Parathyroid adenoma (tissue), 2 donors: ENCODE measurements around the gene CDKL5.

ENCODE experiments used
- H2AFZ ChIP-seq: fragments of 300-600 bp; sonication (generic); one replicate; pipeline ENCODE4 v1.7.0; 2017; ENCODE audit warnings: antibody characterized with exemption, mild to moderate bottlenecking
- H3K27ac ChIP-seq: fragments of 300-600 bp; sonication (generic); one replicate; pipeline ENCODE4 v1.7.0; 2017
- H3K27me3 ChIP-seq: fragments of 300-600 bp; sonication (generic); one replicate; pipeline ENCODE4 v1.7.0; 2017; ENCODE audit warnings: low read length; ENCODE audit not compliant: control insufficient read depth, insufficient read depth
- H3K36me3 ChIP-seq: fragments of 300-600 bp; sonication (generic); one replicate; pipeline ENCODE4 v1.7.0; 2017; ENCODE audit warnings: low read length; ENCODE audit not compliant: control insufficient read depth, insufficient read depth
- H3K4me1 ChIP-seq: fragments of 300-600 bp; sonication (generic); one replicate; pipeline ENCODE4 v1.7.0; 2017; ENCODE audit warnings: control low read depth
- H3K4me2 ChIP-seq: fragments of 300-600 bp; sonication (generic); one replicate; pipeline ENCODE4 v1.7.0; 2017; ENCODE audit warnings: low read length
- H3K4me3 ChIP-seq: fragments of 300-600 bp; sonication (generic); one replicate; pipeline ENCODE4 v1.7.0; 2017; ENCODE audit warnings: low read depth, low read length
- H3K79me2 ChIP-seq: fragments of 300-600 bp; sonication (generic); one replicate; pipeline ENCODE4 v1.7.0; 2017; ENCODE audit warnings: control low read depth
- H3K9ac ChIP-seq: fragments of 300-600 bp; sonication (generic); one replicate; pipeline ENCODE4 v1.7.0; 2017; ENCODE audit warnings: mild to moderate bottlenecking
- H3K9me3 ChIP-seq: fragments of 300-600 bp; sonication (generic); one replicate; pipeline ENCODE4 v1.7.0; 2017; ENCODE audit warnings: low read length; ENCODE audit not compliant: control insufficient read depth
- CTCF ChIP-seq: fragments of 300-600 bp; sonication (generic); IDR thresholded peaks from one replicate; pipeline ENCODE4 v1.7.0; 2017; ENCODE audit warnings: antibody characterized with exemption, mild to moderate bottlenecking
- donor health status: primary hyperparathyroidism.

Gene CDKL5

DNA sequence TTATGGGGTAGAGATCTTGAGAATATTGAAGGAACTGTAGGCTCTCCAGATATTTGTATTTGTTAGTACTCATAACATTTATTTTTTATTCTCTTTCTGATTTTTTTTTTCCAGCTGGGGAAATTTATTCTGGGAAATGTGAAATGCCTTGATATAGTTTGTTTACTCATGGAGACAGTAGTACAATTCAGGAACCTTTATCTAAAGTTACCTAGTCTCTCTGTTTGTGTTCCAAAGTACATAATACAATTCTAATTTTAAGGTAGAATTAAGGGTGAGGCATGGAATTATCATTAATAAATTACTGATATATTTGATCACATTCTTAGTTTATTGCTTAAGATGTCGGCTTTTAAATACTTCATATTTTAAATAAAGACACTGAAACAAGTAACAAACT is 132.5 kb downstream of the CDKL5 start:
- Histone ChIP-seq H3K27ac (no peak overlapping the region), H3K4me2 (no peak overlapping the region), H3K27me3 (no peaks in the 10 kb centered on the region), H2AFZ (no peak overlapping the region), H3K79me2 (no peaks in the 10 kb centered on the region), H3K9ac (no peak overlapping the region), H3K36me3 (no peaks in the 10 kb centered on the region), H3K9me3 (no peaks in the 10 kb centered on the region), H3K4me3 (no peak overlapping the region), H3K4me1 (no peaks in the 10 kb centered on the region)
- TF ChIP-seq CTCF, result no peak

GRCh38 chrX:18558799-18559198 is 133.4 kb downstream of the CDKL5 start:
- H3K79me2 ChIP-seq, result no peaks in the 10 kb centered on the region
- H3K27ac ChIP-seq, result no peak overlapping the region
- H3K36me3 ChIP-seq, result no peaks in the 10 kb centered on the region
- no peaks in the 10 kb centered on the region for H3K27me3 ChIP-seq
- no peak overlapping the region for H3K9ac ChIP-seq
- H3K4me3 ChIP-seq, result no peak overlapping the region
- H3K4me2 ChIP-seq, result no peak overlapping the region
- no peaks in the 10 kb centered on the region for H3K9me3 ChIP-seq
- no peak for TF ChIP-seq CTCF
- peaks cover 3% of the 10 kb centered on the region for H3K4me1 ChIP-seq
- no peak overlapping the region for H2AFZ ChIP-seq

DNA sequence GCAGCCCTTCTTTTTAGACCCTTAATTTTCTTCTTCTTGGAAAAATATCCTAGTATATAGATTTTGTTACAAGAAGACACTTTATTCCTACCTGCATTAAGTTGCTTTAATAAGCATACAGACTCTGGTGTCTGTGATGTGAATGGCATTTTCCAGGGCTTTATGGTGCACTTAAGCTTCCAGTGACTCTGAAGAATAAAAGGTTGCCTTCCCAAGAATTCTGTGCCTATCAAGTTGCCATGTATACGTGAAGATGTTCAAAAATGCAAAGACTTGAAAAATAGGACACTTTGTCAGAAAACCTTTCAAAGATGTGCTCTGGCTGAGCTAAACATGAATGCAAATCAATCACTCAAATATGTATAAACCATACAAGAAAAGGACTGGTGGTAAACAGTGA is 135.6 kb downstream of the CDKL5 start:
- TF ChIP-seq CTCF, result no peak
- H3K9ac ChIP-seq, result no peak overlapping the region
- H3K4me1 ChIP-seq, result peaks cover 3% of the 10 kb centered on the region
- H3K27ac ChIP-seq, result no peak overlapping the region
- no peak overlapping the region for H2AFZ ChIP-seq
- H3K27me3 ChIP-seq, result no peaks in the 10 kb centered on the region
- no peaks in the 10 kb centered on the region for H3K79me2 ChIP-seq
- no peaks in the 10 kb centered on the region for H3K9me3 ChIP-seq
- H3K36me3 ChIP-seq, result no peaks in the 10 kb centered on the region
- no peak overlapping the region for H3K4me3 ChIP-seq
- no peak overlapping the region for H3K4me2 ChIP-seq

GRCh38 chrX:18565727-18566126 is 140.3 kb downstream of the CDKL5 start:
- no peak overlapping the region for H3K9ac ChIP-seq
- H3K9me3 ChIP-seq, result no peaks in the 10 kb centered on the region
- H3K79me2 ChIP-seq, result no peaks in the 10 kb centered on the region
- H3K27me3 ChIP-seq, result no peaks in the 10 kb centered on the region
- H3K36me3 ChIP-seq, result no peaks in the 10 kb centered on the region
- no peak overlapping the region for H3K4me2 ChIP-seq
- TF ChIP-seq CTCF, result no peak
- H3K27ac ChIP-seq, result no peak overlapping the region
- no peak overlapping the region for H2AFZ ChIP-seq
- H3K4me3 ChIP-seq, result no peak overlapping the region
- H3K4me1 ChIP-seq, result peaks cover 3% of the 10 kb centered on the region

DNA sequence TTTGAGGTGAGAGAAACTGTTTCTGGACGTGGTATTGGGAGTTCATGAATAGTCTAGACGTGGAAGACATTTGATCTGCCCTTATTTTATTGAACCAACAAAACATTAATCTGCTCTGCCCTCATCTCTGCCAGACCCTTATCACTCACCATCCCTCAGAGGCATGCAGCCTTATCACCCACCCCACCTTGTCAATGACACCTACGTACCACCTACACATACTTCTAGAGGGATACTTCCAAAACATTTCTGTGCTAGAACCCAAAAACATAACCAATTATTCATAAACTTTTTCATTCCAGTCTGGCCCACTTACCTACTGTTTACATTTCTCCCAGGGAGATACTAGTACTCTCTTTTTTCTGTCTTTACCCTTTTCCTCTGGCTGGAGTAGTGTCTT is 141.3 kb downstream of the CDKL5 start:
- Histone ChIP-seq H3K4me1 (peaks cover 3% of the 10 kb centered on the region), H3K27me3 (no peaks in the 10 kb centered on the region), H3K4me2 (no peak overlapping the region), H3K27ac (no peak overlapping the region), H3K4me3 (no peak overlapping the region), H3K9me3 (no peaks in the 10 kb centered on the region), H3K36me3 (no peaks in the 10 kb centered on the region), H3K9ac (no peak overlapping the region), H3K79me2 (no peaks in the 10 kb centered on the region), H2AFZ (no peak overlapping the region)
- TF ChIP-seq CTCF, result no peak
